Neural cell (in vitro differentiated cells): ENCODE data around the gene SETD2. TPM values are rescaled to one million over a fixed set of nuclear protein-coding genes. Genes with fewer than 3 reads are reported as not detected.
"Not testable (repeated sequence)": the region's sequence is repeated elsewhere in the genome, so short reads cannot be mapped to it uniquely, and the experiment has no call there.

Experiments used
- H2AFZ ChIP-seq: fragments of 200-600, 300-800 bp; sonication (generic), shearing (Covaris generic); 2 replicates; pipeline ENCODE4 v1.6.0; 2014; ENCODE audit warnings: low read depth, mild to moderate bottlenecking, antibody characterized with exemption, low read length, moderate library complexity
- H3F3A ChIP-seq: fragments of 200-600 bp; shearing (Covaris generic); 2 replicates; pipeline ENCODE4 v1.6.1; 2016; ENCODE audit warnings: mild to moderate bottlenecking, moderate library complexity, mixed read lengths, antibody characterized with exemption, low read length; ENCODE audit not compliant: insufficient read depth, poor library complexity, severe bottlenecking
- H3K27ac ChIP-seq: fragments of 200-600, 300-800 bp; sonication (generic), shearing (Covaris generic); 2 replicates; pipeline ENCODE4 v1.5.1; 2014; ENCODE audit warnings: mild to moderate bottlenecking, low read length, moderate library complexity
- H3K27me3 ChIP-seq: fragments of 300-800, 200-600 bp; sonication (generic), shearing (Covaris generic); 2 replicates; pipeline ENCODE4 v1.6.0; 2014; ENCODE audit warnings: mild to moderate bottlenecking, low read depth, low read length, moderate library complexity; ENCODE audit not compliant: insufficient read depth
- H3K36me3 ChIP-seq: fragments of 300-800, 200-600 bp; sonication (generic), shearing (Covaris generic); 2 replicates; pipeline ENCODE4 v1.5.1; 2014; ENCODE audit warnings: mild to moderate bottlenecking, antibody characterized with exemption, low read length, moderate library complexity; ENCODE audit not compliant: insufficient read depth
- H3K4me2 ChIP-seq: fragments of 300-800, 200-600 bp; sonication (generic), shearing (Covaris generic); 2 replicates; pipeline ENCODE4 v1.6.0; 2014; ENCODE audit warnings: mild to moderate bottlenecking, low read length
- H3K4me3 ChIP-seq: fragments of 300-800, 200-600 bp; sonication (generic), shearing (Covaris generic); 2 replicates; pipeline ENCODE4 v1.5.1; 2014; ENCODE audit warnings: mild to moderate bottlenecking, low read length, moderate library complexity
- H3K79me2 ChIP-seq: fragments of 200-600 bp; shearing (Covaris generic); replicated peaks from 2 replicates; pipeline ENCODE4 v1.6.0; 2014; ENCODE audit warnings: mild to moderate bottlenecking, low read length, moderate library complexity; ENCODE audit not compliant: insufficient read depth
- H3K9ac ChIP-seq: fragments of 300-800, 200-600 bp; sonication (generic), shearing (Covaris generic); 2 replicates; pipeline ENCODE4 v1.6.1; 2016; ENCODE audit warnings: mild to moderate bottlenecking, low read length, mixed read lengths
- H3K9me2 ChIP-seq: fragments of 200-600 bp; shearing (Covaris generic); 2 replicates; pipeline ENCODE4 v1.6.1; 2016; ENCODE audit warnings: mild to moderate bottlenecking, low read length, mixed read lengths; ENCODE audit not compliant: insufficient read depth
- H3K9me3 ChIP-seq: fragments of 200-600, 300-800 bp; sonication (generic), shearing (Covaris generic); 2 replicates; pipeline ENCODE4 v1.6.1; 2016; ENCODE audit warnings: mild to moderate bottlenecking, mixed run types, low read length, moderate library complexity, mixed read lengths
- H4K20me1 ChIP-seq: fragments of 200-600 bp; shearing (Covaris generic); 2 replicates; pipeline ENCODE4 v1.6.1; 2016; ENCODE audit warnings: mild to moderate bottlenecking, mixed run types; ENCODE audit not compliant: insufficient read depth
- CTCF ChIP-seq: fragments of 450-650 bp; IDR thresholded peaks from 2 replicates; pipeline ENCODE4 v1.5.1; 2014; ENCODE audit warnings: antibody characterized with exemption, mild to moderate bottlenecking, moderate library complexity; ENCODE audit not compliant: poor library complexity, severe bottlenecking
- EP300 ChIP-seq: fragments of 450-650 bp; conservative IDR thresholded peaks from 2 replicates; pipeline ENCODE4 v1.6.1; 2014; ENCODE audit warnings: antibody characterized with exemption, mild to moderate bottlenecking, moderate library complexity; ENCODE audit not compliant: poor library complexity, severe bottlenecking
- EZH2 ChIP-seq: fragments of 200-600, 300-800 bp; shearing (Covaris generic), sonication (generic); IDR thresholded peaks from 2 replicates; pipeline ENCODE4 v1.6.1; 2014; ENCODE audit warnings: antibody characterized with exemption, low read length, borderline replicate concordance, mild to moderate bottlenecking; ENCODE audit not compliant: insufficient read depth, poor library complexity, severe bottlenecking
- MXI1 ChIP-seq: fragments of 450-650 bp; conservative IDR thresholded peaks from 2 replicates; pipeline ENCODE4 v1.6.1; 2014; ENCODE audit warnings: antibody characterized with exemption, mild to moderate bottlenecking; ENCODE audit not compliant: poor library complexity, severe bottlenecking
- POLR2AphosphoS5 ChIP-seq: IDR thresholded peaks from 2 replicates; pipeline ENCODE4 v1.6.1; 2012
- RAD21 ChIP-seq: fragments of 450-650 bp; conservative IDR thresholded peaks from 2 replicates; pipeline ENCODE4 v1.6.1; 2014; ENCODE audit warnings: antibody characterized with exemption, mild to moderate bottlenecking, moderate library complexity
- REST ChIP-seq: IDR thresholded peaks from 2 replicates; pipeline ENCODE4 v1.6.1; 2012; ENCODE audit warnings: borderline replicate concordance
- SMC3 ChIP-seq: fragments of 450-650 bp; conservative IDR thresholded peaks from 2 replicates; pipeline ENCODE4 v1.6.1; 2014; ENCODE audit warnings: antibody characterized with exemption, mild to moderate bottlenecking, moderate library complexity; ENCODE audit not compliant: poor library complexity
- TAF1 ChIP-seq: IDR thresholded peaks from 2 replicates; pipeline ENCODE4 v1.6.1; 2012; ENCODE audit warnings: low read depth
- polyA plus RNA-seq: library from polyadenylated mRNA; depleted of rRNA; stranded (reverse); fragments of >200 nt; gene quantifications from 2 replicates; pipeline ENCODE4 v1.2.3, GENCODE V29; 2014

Gene SETD2
- polyA plus RNA-seq, 1 donor from 2014 or later: 18.4 TPM

- TF ChIP-seq REST: no peak
Observed at GRCh38 chr3:47042231-47042791, 121.6 kb downstream of the SETD2 start (continued).

- H3K4me3 ChIP-seq: no peak overlapping the region
- H3K27ac ChIP-seq: no peak overlapping the region
- no peaks in the 10 kb centered on the region for H3K9me3 ChIP-seq
- H3K27me3 ChIP-seq: no peaks in the 10 kb centered on the region
- TF ChIP-seq RAD21: no peak
- no peak for TF ChIP-seq TAF1
- no peak for TF ChIP-seq POLR2AphosphoS5
- TF ChIP-seq EZH2: no peak
- TF ChIP-seq SMC3: no peak
- no peak for TF ChIP-seq CTCF
- TF ChIP-seq EP300: no peak
- TF ChIP-seq REST: no peak
- no peak for TF ChIP-seq MXI1
- H3K79me2 ChIP-seq: no peaks in the 10 kb centered on the region
- H3K4me2 ChIP-seq: no peak overlapping the region
- no peak overlapping the region for H3K9ac ChIP-seq
- H3K9me2 ChIP-seq: no peaks in the 10 kb centered on the region
- H2AFZ ChIP-seq: no peak overlapping the region
- H4K20me1 ChIP-seq: no peaks in the 10 kb centered on the region
- H3F3A ChIP-seq: no peaks in the 10 kb centered on the region
- H3K36me3 ChIP-seq: peaks cover 7% of the 10 kb centered on the region
Observed at GRCh38 chr3:47041114-47041513, 122.8 kb downstream of the SETD2 start.

- not testable (repeated sequence) for H2AFZ ChIP-seq, H3K36me3 ChIP-seq, H3F3A ChIP-seq, H3K9ac ChIP-seq, H3K79me2 ChIP-seq, H3K27me3 ChIP-seq, H3K4me2 ChIP-seq, H3K4me3 ChIP-seq, H3K27ac ChIP-seq, H4K20me1 ChIP-seq, H3K9me3 ChIP-seq, H3K9me2 ChIP-seq
Observed at GRCh38 chr3:47037302-47037701, 126.6 kb downstream of the SETD2 start.
